Astrocyte (in vitro differentiated cells and primary cell): ENCODE data around the gene PHC2. TPM values are rescaled to one million over a fixed set of nuclear protein-coding genes. Genes with fewer than 3 reads are reported as not detected.

Experiments used
- DNase-seq: peaks from one replicate; pipeline ENCODE4 v3.0.0-alpha.2; 2010; ENCODE audit warnings: low read depth
- FAIRE-seq: peaks from 2 replicates; lab custom pipeline; 2011; peaks lifted over from hg19 to GRCh38; lab: Jason Lieb, UNC
- H2AFZ ChIP-seq: 2 replicates; pipeline ENCODE4 v1.6.0; 2012; ENCODE audit warnings: low read depth, low read length, inconsistent platforms
- H3K27ac ChIP-seq: 2 replicates; pipeline ENCODE4 v1.5.1; 2011; ENCODE audit warnings: low read depth, low read length, inconsistent platforms
- H3K27me3 ChIP-seq: 2 replicates; pipeline ENCODE4 v1.6.0; 2011; ENCODE audit warnings: low read length, inconsistent platforms; ENCODE audit not compliant: insufficient read depth
- H3K36me3 ChIP-seq: 2 replicates; pipeline ENCODE4 v1.5.1; 2011; ENCODE audit warnings: low read length, inconsistent platforms; ENCODE audit not compliant: insufficient read depth
- H3K4me1 ChIP-seq: 2 replicates; pipeline ENCODE4 v1.5.1; 2011; ENCODE audit warnings: low read length, inconsistent platforms; ENCODE audit not compliant: insufficient read depth
- H3K4me2 ChIP-seq: 2 replicates; pipeline ENCODE4 v1.6.0; 2012; ENCODE audit warnings: low read length, inconsistent platforms
- H3K4me3 ChIP-seq: 2 replicates; pipeline ENCODE4 v1.5.1; 2011; ENCODE audit warnings: low read depth, mild to moderate bottlenecking, low read length, inconsistent platforms; ENCODE audit not compliant: insufficient read depth
- H3K79me2 ChIP-seq: 2 replicates; pipeline ENCODE4 v1.6.0; 2012; ENCODE audit warnings: mild to moderate bottlenecking, low read length, inconsistent platforms; ENCODE audit not compliant: insufficient read depth
- H3K9ac ChIP-seq: 2 replicates; pipeline ENCODE4 v1.6.0; 2012; ENCODE audit warnings: mild to moderate bottlenecking, low read length, inconsistent platforms
- H3K9me3 ChIP-seq: 2 replicates; pipeline ENCODE4 v1.5.1; 2012; ENCODE audit warnings: low read depth, mild to moderate bottlenecking, low read length, inconsistent platforms; ENCODE audit not compliant: insufficient read depth
- H4K20me1 ChIP-seq: 2 replicates; pipeline ENCODE4 v1.6.0; 2012; ENCODE audit warnings: low read length, inconsistent platforms; ENCODE audit not compliant: insufficient read depth
- H3K27ac Mint-ChIP-seq: one replicate; pipeline ENCODE4 v1.8.0; 2021; ENCODE audit warnings: mild to moderate bottlenecking, mixed read lengths; ENCODE audit not compliant: unreplicated experiment
- H3K27me3 Mint-ChIP-seq: one replicate; pipeline ENCODE4 v1.8.0; 2021; ENCODE audit warnings: low read depth, mixed read lengths; ENCODE audit not compliant: unreplicated experiment
- H3K36me3 Mint-ChIP-seq: one replicate; pipeline ENCODE4 v1.8.0; 2021; ENCODE audit warnings: low read depth, mixed read lengths; ENCODE audit not compliant: unreplicated experiment
- H3K4me1 Mint-ChIP-seq: one replicate; pipeline ENCODE4 v1.8.0; 2021; ENCODE audit warnings: low read depth, mixed read lengths; ENCODE audit not compliant: unreplicated experiment
- H3K4me3 Mint-ChIP-seq: one replicate; pipeline ENCODE4 v1.8.0; 2021; ENCODE audit warnings: mild to moderate bottlenecking, moderate library complexity, mixed read lengths; ENCODE audit not compliant: unreplicated experiment
- H3K9me3 Mint-ChIP-seq: one replicate; pipeline ENCODE4 v1.8.0; 2021; ENCODE audit warnings: mild to moderate bottlenecking, mixed read lengths; ENCODE audit not compliant: unreplicated experiment
- EZH2 ChIP-seq: IDR thresholded peaks from 2 replicates; pipeline ENCODE4 v1.6.1; 2012; ENCODE audit warnings: mild to moderate bottlenecking, low read length, inconsistent platforms; ENCODE audit not compliant: insufficient read depth
- total RNA-seq: library from RNA; stranded (reverse); gene quantifications from 2 replicates; pipeline ENCODE4 v1.2.1, GENCODE V29; 2021
- TF ChIP-seq, protein P1 (sequence below): IDR thresholded peaks from 2 replicates; pipeline ENCODE4 v1.5.1; 2011; ENCODE audit warnings: low read depth, mild to moderate bottlenecking, inconsistent platforms, low read length, moderate library complexity; ENCODE audit not compliant: insufficient read depth

Gene PHC2
- total RNA-seq, 1 donor from 2014 or later = 113 TPM

DNA sequence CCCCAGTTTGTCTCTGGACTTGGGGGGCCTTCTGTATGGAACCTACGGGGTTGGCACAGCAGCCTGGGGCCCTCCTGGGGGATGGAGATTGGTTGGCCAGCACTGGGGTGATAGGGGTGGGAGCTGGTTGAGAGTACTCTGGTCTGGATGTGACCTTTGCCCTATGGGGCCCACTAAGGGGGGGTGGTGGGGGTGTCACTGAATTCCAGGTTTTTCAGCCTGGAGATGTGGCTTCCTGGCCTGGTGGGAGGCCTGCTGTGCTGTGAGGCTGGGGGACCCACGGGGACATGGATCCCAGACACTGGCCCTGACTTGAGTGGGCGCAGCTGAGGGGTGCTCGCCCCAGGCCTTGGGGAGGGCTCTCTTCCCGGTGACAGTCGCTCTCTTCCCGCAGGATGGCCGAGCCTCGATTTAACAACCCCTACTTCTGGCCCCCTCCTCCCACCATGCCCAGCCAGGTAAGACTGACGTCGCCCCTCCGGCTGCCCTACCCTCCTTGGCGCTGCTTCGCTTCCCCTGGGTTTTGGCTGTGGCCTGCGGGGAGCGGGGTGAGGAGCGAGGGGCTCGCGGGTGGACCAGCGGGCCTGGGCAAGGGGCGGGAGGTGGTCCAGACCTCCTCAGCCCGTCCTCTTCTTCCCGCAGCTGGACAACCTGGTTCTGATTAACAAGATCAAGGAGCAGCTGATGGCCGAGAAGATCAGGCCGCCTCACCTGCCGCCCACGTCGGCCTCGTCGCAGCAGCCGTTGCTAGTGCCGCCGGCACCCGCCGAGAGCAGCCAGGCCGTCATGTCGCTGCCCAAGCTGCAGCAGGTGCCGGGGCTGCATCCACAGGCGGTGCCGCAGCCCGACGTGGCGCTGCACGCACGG, 155.0 kb downstream of the PHC2 start:
- Histone ChIP-seq H3K27me3 (no peaks in the 10 kb centered on the region), H3K27ac (no peak overlapping the region), H2AFZ (no peak overlapping the region), H3K9me3 (no peaks in the 10 kb centered on the region), H3K36me3 (peaks cover 16% of the 10 kb centered on the region), H4K20me1 (peaks cover 52% of the 10 kb centered on the region), H3K79me2 (peaks cover 48% of the 10 kb centered on the region), H3K9ac (no peak overlapping the region), H3K4me3 (no peak overlapping the region), H3K4me2 (no peak overlapping the region), H3K4me1 (no peaks in the 10 kb centered on the region)
- Mint-ChIP-seq H3K27ac (no peak overlapping the region), H3K9me3 (no peaks in the 10 kb centered on the region), H3K4me3 (no peak overlapping the region), H3K4me1 (no peaks in the 10 kb centered on the region), H3K27me3 (no peaks in the 10 kb centered on the region), H3K36me3 (peaks cover 18% of the 10 kb centered on the region)
- DNase-seq (no peak), FAIRE-seq (no peak)
- TF ChIP-seq EZH2 = no peak
- TF ChIP-seq, protein P1, sequence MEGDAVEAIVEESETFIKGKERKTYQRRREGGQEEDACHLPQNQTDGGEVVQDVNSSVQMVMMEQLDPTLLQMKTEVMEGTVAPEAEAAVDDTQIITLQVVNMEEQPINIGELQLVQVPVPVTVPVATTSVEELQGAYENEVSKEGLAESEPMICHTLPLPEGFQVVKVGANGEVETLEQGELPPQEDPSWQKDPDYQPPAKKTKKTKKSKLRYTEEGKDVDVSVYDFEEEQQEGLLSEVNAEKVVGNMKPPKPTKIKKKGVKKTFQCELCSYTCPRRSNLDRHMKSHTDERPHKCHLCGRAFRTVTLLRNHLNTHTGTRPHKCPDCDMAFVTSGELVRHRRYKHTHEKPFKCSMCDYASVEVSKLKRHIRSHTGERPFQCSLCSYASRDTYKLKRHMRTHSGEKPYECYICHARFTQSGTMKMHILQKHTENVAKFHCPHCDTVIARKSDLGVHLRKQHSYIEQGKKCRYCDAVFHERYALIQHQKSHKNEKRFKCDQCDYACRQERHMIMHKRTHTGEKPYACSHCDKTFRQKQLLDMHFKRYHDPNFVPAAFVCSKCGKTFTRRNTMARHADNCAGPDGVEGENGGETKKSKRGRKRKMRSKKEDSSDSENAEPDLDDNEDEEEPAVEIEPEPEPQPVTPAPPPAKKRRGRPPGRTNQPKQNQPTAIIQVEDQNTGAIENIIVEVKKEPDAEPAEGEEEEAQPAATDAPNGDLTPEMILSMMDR = no peak

GRCh38 chr1:33275195-33275594, 155.7 kb downstream of the PHC2 start:
- no peak for FAIRE-seq
- Histone ChIP-seq H3K4me1 (no peaks in the 10 kb centered on the region), H3K79me2 (peaks cover 56% of the 10 kb centered on the region), H3K9ac (no peak overlapping the region), H3K9me3 (no peaks in the 10 kb centered on the region), H3K27ac (no peak overlapping the region), H2AFZ (no peak overlapping the region), H3K4me2 (no peak overlapping the region), H3K4me3 (no peak overlapping the region), H3K27me3 (no peaks in the 10 kb centered on the region), H4K20me1 (peaks cover 59% of the 10 kb centered on the region), H3K36me3 (peaks cover 14% of the 10 kb centered on the region)
- TF ChIP-seq, protein P1 = no peak
- no peak for TF ChIP-seq EZH2
- no peaks in the 10 kb centered on the region for H3K9me3 Mint-ChIP-seq
- DNase-seq = no peak
- no peak overlapping the region for H3K27ac Mint-ChIP-seq
- no peak overlapping the region for H3K4me3 Mint-ChIP-seq
- no peaks in the 10 kb centered on the region for H3K27me3 Mint-ChIP-seq
- H3K36me3 Mint-ChIP-seq = peaks cover 18% of the 10 kb centered on the region
- H3K4me1 Mint-ChIP-seq = no peaks in the 10 kb centered on the region

GRCh38 chr1:33274446-33274845, 156.4 kb downstream of the PHC2 start:
- Histone ChIP-seq H3K36me3 (peaks cover 14% of the 10 kb centered on the region), H3K27ac (no peak overlapping the region), H3K79me2 (peaks cover 61% of the 10 kb centered on the region), H2AFZ (no peak overlapping the region), H3K9ac (no peak overlapping the region), H3K27me3 (no peaks in the 10 kb centered on the region), H3K4me1 (no peaks in the 10 kb centered on the region), H4K20me1 (peaks cover 65% of the 10 kb centered on the region), H3K4me2 (no peak overlapping the region), H3K9me3 (no peaks in the 10 kb centered on the region), H3K4me3 (no peak overlapping the region)
- peaks cover 20% of the 10 kb centered on the region for H3K36me3 Mint-ChIP-seq
- DNase-seq (no peak), FAIRE-seq (no peak)
- TF ChIP-seq, protein P1 = no peak
- no peak for TF ChIP-seq EZH2
- no peak overlapping the region for H3K27ac Mint-ChIP-seq
- no peaks in the 10 kb centered on the region for H3K4me1 Mint-ChIP-seq
- H3K27me3 Mint-ChIP-seq = no peaks in the 10 kb centered on the region
- no peak overlapping the region for H3K4me3 Mint-ChIP-seq
- H3K9me3 Mint-ChIP-seq = no peaks in the 10 kb centered on the region
